ENCODE measurements around the gene WBP2.

DNA sequence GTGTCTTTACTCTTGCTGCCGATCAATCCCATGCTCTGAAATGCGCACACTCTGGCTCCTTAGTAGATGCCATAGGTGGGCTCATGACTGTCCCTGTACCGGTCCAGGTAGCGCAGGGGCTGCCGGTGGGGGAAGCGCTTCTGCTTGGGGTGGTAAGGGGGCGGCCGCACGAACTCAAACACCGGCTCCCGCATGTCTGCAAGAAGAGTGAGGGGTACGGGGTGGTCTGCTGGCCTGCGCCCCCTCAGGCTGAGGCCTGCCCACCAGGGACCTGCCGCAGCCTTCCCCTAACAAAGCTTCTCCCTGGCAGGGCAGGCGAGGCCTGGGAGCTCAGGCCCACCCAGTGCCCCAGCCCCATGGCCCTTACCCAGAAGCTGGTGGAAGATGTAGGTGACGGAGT, 43.7 kb upstream of the WBP2 start:
- TF ChIP-seq, protein P1, sequence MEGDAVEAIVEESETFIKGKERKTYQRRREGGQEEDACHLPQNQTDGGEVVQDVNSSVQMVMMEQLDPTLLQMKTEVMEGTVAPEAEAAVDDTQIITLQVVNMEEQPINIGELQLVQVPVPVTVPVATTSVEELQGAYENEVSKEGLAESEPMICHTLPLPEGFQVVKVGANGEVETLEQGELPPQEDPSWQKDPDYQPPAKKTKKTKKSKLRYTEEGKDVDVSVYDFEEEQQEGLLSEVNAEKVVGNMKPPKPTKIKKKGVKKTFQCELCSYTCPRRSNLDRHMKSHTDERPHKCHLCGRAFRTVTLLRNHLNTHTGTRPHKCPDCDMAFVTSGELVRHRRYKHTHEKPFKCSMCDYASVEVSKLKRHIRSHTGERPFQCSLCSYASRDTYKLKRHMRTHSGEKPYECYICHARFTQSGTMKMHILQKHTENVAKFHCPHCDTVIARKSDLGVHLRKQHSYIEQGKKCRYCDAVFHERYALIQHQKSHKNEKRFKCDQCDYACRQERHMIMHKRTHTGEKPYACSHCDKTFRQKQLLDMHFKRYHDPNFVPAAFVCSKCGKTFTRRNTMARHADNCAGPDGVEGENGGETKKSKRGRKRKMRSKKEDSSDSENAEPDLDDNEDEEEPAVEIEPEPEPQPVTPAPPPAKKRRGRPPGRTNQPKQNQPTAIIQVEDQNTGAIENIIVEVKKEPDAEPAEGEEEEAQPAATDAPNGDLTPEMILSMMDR (IDR thresholded peaks at IDR 0.05) = no peak
- no peak for TF ChIP-seq EP300 (IDR thresholded peaks at IDR 0.05; ENCODE audit: low read depth)
- no peak for TF ChIP-seq POLR2A (IDR thresholded peaks at IDR 0.05)

All from transverse colon (tissue), 3 donors.